Right forelimb (tissue), 1 donor: ENCODE results near the gene CACNA1C.

ENCODE experiments used
- DNase-seq: peaks from one replicate; pipeline ENCODE4 v3.0.0-alpha.2; 2018

The CACNA1C gene

GRCh38 chr12:2403221-2403976 is 350.6 kb downstream of the CACNA1C start:
- no peak for DNase-seq

- DNase-seq = no peak
Measured at GRCh38 chr12:2405039-2405438, 352.3 kb downstream of the CACNA1C start.

GRCh38 chr12:2406903-2407302 is 354.1 kb downstream of the CACNA1C start:
- DNase-seq = no peak

- no peak for DNase-seq
Measured at GRCh38 chr12:2408262-2408661, 355.5 kb downstream of the CACNA1C start.

- DNase-seq = no peak
Measured at GRCh38 chr12:2409656-2410265, 357.0 kb downstream of the CACNA1C start.

- peak; percentile 56 for DNase-seq
Measured at GRCh38 chr12:2410496-2410895, 357.7 kb downstream of the CACNA1C start.

GRCh38 chr12:2411011-2411410 is 358.2 kb downstream of the CACNA1C start:
- DNase-seq = no peak

- no peak for DNase-seq
Measured at GRCh38 chr12:2411616-2412304, 359.0 kb downstream of the CACNA1C start.

- no peak for DNase-seq
Measured at GRCh38 chr12:2412305-2412643, 359.5 kb downstream of the CACNA1C start.

- DNase-seq = no peak
Measured at GRCh38 chr12:2413301-2413700, 360.5 kb downstream of the CACNA1C start.

- DNase-seq = no peak
Measured at GRCh38 chr12:2413999-2414792, 361.4 kb downstream of the CACNA1C start.

- no peak for DNase-seq
Measured at GRCh38 chr12:2414810-2415567, 362.2 kb downstream of the CACNA1C start.

GRCh38 chr12:2415568-2415944 is 362.8 kb downstream of the CACNA1C start:
- no peak for DNase-seq

GRCh38 chr12:2416158-2416557 is 363.4 kb downstream of the CACNA1C start:
- no peak for DNase-seq

GRCh38 chr12:2417481-2418160 is 364.8 kb downstream of the CACNA1C start:
- DNase-seq = no peak

GRCh38 chr12:2418579-2418978 is 365.8 kb downstream of the CACNA1C start:
- no peak for DNase-seq

- DNase-seq = no peak
Measured at GRCh38 chr12:2422591-2422990, 369.8 kb downstream of the CACNA1C start.

GRCh38 chr12:2429032-2429431 is 376.2 kb downstream of the CACNA1C start:
- no peak for DNase-seq

GRCh38 chr12:2431810-2432209 is 379.0 kb downstream of the CACNA1C start:
- no peak for DNase-seq

- DNase-seq = no peak
Measured at GRCh38 chr12:2432856-2433255, 380.1 kb downstream of the CACNA1C start.

- no peak for DNase-seq
Measured at GRCh38 chr12:2435511-2435910, 382.7 kb downstream of the CACNA1C start.
